Testis (tissue), 3 donors: ENCODE measurements around the gene PXDN. TPM values are rescaled to one million over a fixed set of nuclear protein-coding genes. Genes with fewer than 3 reads are reported as not detected.
"Not testable (repeated sequence)": the region's sequence is repeated elsewhere in the genome, so short reads cannot be mapped to it uniquely, and the experiment has no call there.

Experiments
- DNase-seq: peaks from one replicate; pipeline ENCODE4 v3.0.0-alpha.2; 2019
- H3K27ac ChIP-seq, 2 donors: fragments of 200-600 bp; sonication (generic); one replicate each; pipeline ENCODE4 v1.5.1; 2019
- H3K27me3 ChIP-seq: fragments of 200-600 bp; sonication (generic); one replicate; pipeline ENCODE4 v1.5.1; 2019
- H3K36me3 ChIP-seq: fragments of 200-600 bp; sonication (generic); one replicate; pipeline ENCODE4 v1.5.1; 2017; ENCODE audit warnings: low read depth; ENCODE audit errors: missing control alignments
- H3K4me1 ChIP-seq: fragments of 200-600 bp; sonication (generic); one replicate; pipeline ENCODE4 v1.5.1; 2019
- H3K4me3 ChIP-seq, 2 donors: fragments of 200-600 bp; sonication (generic); one replicate each; pipeline ENCODE4 v1.5.1; 2017 to 2019
- H3K9me3 ChIP-seq: fragments of 200-600 bp; sonication (generic); one replicate; pipeline ENCODE4 v1.5.1; 2017
- CTCF ChIP-seq, 3 experiments: fragments of 450-650 bp in 2 of 3; fragments of 200-600 bp in 1 of 3; sonication (generic) in 1 of 3; IDR thresholded peaks; one replicate each; pipeline ENCODE4 v1.5.1; 2016 to 2019; ENCODE audit warnings: antibody characterized with exemption in 3 of 3, mild to moderate bottlenecking in 2 of 3, moderate library complexity in 1 of 3
- POLR2A ChIP-seq: fragments of 450-650 bp; IDR thresholded peaks from one replicate; pipeline ENCODE4 v1.6.1; 2017; ENCODE audit warnings: antibody characterized with exemption, mild to moderate bottlenecking, moderate library complexity
- WGBS, 2 donors: methylation state at CpG; one replicate each; pipeline ENCODE4 v1.1.5; 2018; 5-methylcytosine and 5-hydroxymethylcytosine counted together
- intact Hi-C: fragments of 100-400 bp; cut with DNase I; formaldehyde crosslinking; loops from one replicate; pipeline ENCODE4 v1.15.1; 2023; ENCODE audit warnings: low total_unique reads
- polyA plus RNA-seq: library from polyadenylated mRNA; stranded (reverse); fragments of 350-450 nt; fragmentation: Illumina TruSeq; extraction: RNeasy Lipid Tissue Mini Kit (QIAGEN cat#74804); gene quantifications from one replicate; pipeline ENCODE4 v1.2.3, GENCODE V29; 2014; ENCODE audit warnings: low read depth, low replicate concordance; ENCODE audit not compliant: insufficient read depth
- total RNA-seq, 2 donors: library from RNA; depleted of rRNA; stranded (reverse); fragments of >200 nt; gene quantifications; one replicate each; pipeline ENCODE4 v1.2.3, GENCODE V29; 2016

PXDN gene
- total and polyA plus RNA-seq, 3 donors from 2014 or later, result 26.7 to 41.8 (median 33.8) TPM

DNA sequence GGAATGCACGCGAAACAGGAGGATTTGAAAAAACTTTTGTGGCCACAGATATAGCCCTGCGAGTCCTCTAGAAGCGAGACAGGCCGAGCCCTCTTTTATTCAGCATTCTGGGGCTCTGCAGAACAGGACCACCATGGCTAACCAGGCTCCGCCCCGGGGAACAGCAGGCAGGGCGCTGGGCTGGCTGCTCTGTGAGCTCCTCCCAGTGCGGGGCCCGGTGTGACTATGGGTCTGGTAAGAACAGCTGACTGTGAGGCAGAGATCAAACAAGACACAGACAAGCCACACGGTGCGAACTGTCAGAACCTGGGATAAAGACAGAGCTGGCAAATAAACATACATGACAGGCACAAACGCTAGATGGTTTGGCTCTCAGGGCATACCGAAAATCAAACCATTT lies 15.5 kb downstream of the PXDN start:
- TF ChIP-seq POLR2A (no peak), CTCF (IDR thresholded peaks at IDR 0.05) (no peak)
- H3K27me3 ChIP-seq, result no peaks in the 10 kb centered on the region
- no peaks in the 10 kb centered on the region for H3K9me3 ChIP-seq
- no peak overlapping the region for H3K4me3 ChIP-seq
- no peak for DNase-seq
- H3K4me1 ChIP-seq, result peaks cover 11% of the 10 kb centered on the region
- no peaks in the 10 kb centered on the region for H3K36me3 ChIP-seq
- no peak overlapping the region for H3K27ac ChIP-seq
- intact Hi-C loops, result no loop called here
- WGBS, 2 donors, result 49 to 62% methylated on average over 6 to 14 of the region's 14 CpGs

GRCh38 chr2:1727796-1728474 lies 16.4 kb downstream of the PXDN start:
- Histone ChIP-seq H3K4me3 (no peak overlapping the region), H3K27me3 (no peaks in the 10 kb centered on the region), H3K4me1 (peaks cover 11% of the 10 kb centered on the region), H3K9me3 (no peaks in the 10 kb centered on the region), H3K36me3 (no peaks in the 10 kb centered on the region), H3K27ac (no peak overlapping the region)
- TF ChIP-seq POLR2A (no peak), CTCF (IDR thresholded peaks at IDR 0.05) (no peak)
- intact Hi-C loops, result no loop called here
- DNase-seq, result no peak
- WGBS, 2 donors, result 78 to 83% methylated on average over 16 of the region's 16 CpGs

DNA sequence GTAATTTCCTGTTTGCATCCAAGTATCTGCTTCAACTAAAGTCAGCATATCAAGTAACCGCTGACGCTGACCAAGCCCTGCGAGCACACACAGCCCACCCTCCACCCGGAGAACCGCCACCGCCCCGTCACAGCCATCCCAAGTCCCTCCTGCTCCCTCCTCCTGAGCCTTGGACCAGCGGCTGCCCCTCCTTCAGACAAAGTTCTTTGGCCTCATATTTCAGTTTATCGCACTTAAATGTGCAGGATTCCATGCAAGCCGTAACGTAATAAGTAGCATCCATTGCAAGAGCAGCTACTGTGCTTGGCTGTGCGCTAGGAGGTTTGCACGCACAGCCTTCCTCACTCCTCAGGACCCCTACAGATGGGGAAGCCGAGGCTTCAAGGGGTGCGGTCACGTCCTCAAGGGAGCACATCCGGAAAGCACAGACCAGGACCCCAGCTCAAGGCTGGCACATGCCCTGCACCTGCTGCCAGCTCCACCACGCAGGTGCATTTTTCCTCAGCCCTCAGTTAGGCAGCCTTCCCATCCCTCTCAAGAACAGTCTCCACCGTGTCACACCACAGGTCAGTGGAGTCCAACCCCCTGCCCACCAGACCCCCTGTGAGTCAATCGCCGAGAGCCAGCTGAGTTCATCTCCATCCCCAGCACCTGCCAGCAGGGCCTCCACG lies 17.1 kb downstream of the PXDN start:
- Histone ChIP-seq H3K4me1 (peaks cover 11% of the 10 kb centered on the region), H3K36me3 (no peaks in the 10 kb centered on the region), H3K27me3 (no peaks in the 10 kb centered on the region), H3K9me3 (no peaks in the 10 kb centered on the region), H3K27ac (no peak overlapping the region), H3K4me3 (no peak overlapping the region)
- 48 to 66% methylated on average over 22 of the region's 22 CpGs for WGBS, 2 donors
- intact Hi-C loops, result no loop called here
- no peak for DNase-seq
- TF ChIP-seq CTCF (IDR thresholded peaks at IDR 0.05) (no peak), POLR2A (no peak)

- no peaks in the 10 kb centered on the region for H3K27me3 ChIP-seq
- 59 to 67% methylated on average over 3 of the region's 3 CpGs for WGBS, 2 donors
- no peak for DNase-seq
- no peaks in the 10 kb centered on the region for H3K36me3 ChIP-seq
- no peak overlapping the region for H3K4me3 ChIP-seq
- H3K4me1 ChIP-seq, result peaks cover 11% of the 10 kb centered on the region
- H3K9me3 ChIP-seq, result no peaks in the 10 kb centered on the region
- no peak overlapping the region for H3K27ac ChIP-seq
- no peak for TF ChIP-seq POLR2A
- intact Hi-C loops, result no loop called here
These were observed 17.8 kb downstream of the PXDN start for GRCh38 chr2:1726558-1726957.

- WGBS, 2 donors, result 84 to 100% methylated on average over 2 of the region's 2 CpGs
- DNase-seq, H3K36me3 ChIP-seq, H3K4me1 ChIP-seq, H3K4me3 ChIP-seq, intact Hi-C loops, H3K9me3 ChIP-seq, H3K27ac ChIP-seq, H3K27me3 ChIP-seq: not testable (repeated sequence)
These were observed 20.0 kb downstream of the PXDN start for GRCh38 chr2:1724351-1724750.
